ENCODE measurements around the gene CSRNP3.
"Not testable (repeated sequence)": the region's sequence is repeated elsewhere in the genome, so short reads cannot be mapped to it uniquely, and the experiment has no call there.

CSRNP3 gene

DNA sequence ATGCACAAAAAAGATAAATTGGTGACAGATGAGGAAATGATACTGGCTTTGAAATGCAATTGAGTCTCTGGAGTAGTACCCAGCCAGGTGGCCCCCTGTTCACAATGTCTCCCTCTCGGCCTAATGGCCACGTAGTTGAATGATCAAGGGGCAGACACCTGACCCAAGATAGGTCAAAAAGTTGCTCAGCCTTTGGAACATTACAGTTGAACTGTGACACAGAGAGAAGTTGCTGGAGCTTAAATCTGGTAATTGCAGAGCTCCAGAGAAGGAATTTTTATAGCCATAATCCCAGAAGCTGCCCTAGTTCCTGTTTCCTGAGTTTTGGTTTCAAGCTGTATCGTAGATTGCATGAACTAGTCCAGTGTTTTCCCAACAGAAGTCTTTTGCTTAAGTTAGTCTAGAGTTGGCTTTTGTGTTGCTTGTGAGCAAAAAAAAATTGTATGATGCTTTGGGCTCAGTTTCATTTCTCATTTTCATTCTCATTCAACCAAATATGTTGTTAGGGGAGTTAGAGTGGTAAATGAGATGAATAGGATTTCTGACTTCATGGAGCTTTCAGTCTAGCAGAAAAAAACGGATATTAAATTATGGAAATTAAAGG lies 117.9 kb downstream of the CSRNP3 start:
- DNase-seq (ENCODE audit: low read depth in 2 of 2) = no peak

DNA sequence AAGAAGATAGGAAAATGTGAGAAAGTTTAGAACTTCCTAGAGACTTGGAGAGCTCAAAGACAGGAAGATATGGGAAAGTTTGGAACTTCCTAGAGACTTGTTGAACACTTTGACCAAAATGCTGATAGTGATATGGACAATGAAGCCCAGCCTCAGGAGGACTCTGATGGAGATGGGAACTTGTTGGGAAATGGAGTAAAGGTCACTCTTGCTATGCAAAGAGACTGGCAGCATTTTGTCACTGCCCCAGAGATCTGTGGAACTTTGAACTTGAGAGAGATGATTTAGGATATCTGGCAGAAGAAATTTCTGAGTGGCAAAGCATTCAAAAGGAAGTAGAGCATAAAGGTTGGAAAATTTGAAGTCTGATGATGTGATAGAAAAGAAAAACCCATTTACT lies 121.5 kb downstream of the CSRNP3 start:
- not testable (repeated sequence) for DNase-seq (ENCODE audit: low read depth in 2 of 2)

DNA sequence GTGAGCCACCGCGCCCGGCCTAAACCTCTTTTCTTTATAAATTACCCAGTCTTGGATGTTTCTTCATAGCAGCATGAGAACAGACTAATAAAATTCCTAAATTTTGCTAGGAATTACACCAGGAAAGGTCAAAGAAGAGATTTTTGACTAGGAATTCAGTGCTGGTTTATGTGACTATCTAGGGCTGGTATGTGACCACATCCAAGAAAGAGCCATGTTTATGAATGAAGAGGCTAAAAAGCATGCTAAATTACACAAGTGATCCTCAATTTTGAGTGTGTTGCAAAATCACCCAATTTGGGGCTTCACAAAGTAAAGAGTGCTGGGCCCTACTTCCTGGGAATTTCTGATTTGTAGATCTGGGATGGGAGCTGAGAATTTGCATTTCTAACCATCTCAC lies 123.6 kb downstream of the CSRNP3 start:
- no peak for DNase-seq (ENCODE audit: low read depth in 2 of 2)

DNA sequence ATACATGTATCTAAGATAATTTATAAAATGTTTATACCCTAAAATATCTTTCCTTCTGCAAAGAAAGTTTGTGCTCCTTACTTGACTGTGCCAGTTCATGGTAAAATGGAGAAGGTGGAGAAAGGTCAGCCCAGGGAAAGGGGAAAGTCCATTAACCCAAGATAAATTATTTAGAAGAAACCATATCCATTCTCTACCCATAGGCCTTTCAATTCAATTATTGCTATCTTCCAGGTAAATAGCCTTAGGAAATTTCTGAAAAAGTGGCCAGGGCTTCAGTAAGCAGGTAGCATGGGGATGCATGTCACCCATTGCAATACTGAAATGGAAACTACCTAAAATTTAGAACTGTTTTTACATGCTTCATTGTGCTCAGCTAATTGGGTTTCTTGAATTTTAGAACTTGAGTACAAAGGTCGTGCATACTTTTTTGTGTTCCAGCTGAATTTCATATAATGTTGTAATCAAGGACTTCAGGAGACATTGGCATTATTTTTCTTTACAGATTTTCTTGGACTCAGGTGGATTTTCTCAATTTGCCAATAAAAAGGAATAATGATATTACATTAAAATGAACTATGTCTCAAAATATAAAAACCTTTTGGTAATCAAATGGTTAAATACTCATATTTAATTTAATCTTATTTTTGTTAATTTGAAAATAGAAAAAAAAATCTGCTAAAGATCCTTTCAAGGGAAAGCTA lies 124.9 kb downstream of the CSRNP3 start:
- DNase-seq (ENCODE audit: low read depth in 2 of 2) = no peak

DNA sequence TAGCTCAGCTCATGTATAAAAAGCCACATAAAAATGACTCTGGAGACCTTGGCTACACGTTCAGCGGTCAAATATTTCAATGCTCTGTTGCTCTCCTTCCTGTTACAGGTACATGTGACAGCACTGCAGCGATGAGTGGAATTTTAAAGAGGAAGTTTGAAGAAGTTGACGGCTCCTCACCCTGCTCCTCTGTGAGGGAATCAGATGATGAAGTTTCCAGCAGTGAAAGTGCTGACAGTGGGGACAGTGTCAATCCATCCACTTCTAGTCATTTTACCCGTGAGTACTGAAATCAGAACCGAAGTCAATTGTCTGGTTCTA lies 125.4 kb downstream of the CSRNP3 start:
- DNase-seq (ENCODE audit: low read depth in 2 of 2) = no peak

DNA sequence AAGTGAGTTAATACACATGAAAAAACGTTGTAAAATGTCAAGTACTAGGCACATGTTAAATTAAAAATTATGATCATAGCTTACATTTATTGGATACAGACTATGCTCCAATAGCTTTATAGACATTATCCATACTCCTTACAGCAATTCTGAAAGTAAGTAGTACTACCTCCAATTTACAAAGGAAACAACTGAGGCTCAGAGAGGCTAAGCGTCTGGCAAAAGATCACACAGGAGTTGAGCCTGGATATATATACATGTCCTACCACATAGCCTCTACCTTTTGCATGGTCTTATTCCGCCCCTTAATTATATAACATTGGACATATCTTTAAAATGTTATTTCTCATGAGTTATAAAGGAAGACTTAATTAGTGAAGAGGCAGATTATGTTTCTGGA lies 127.3 kb downstream of the CSRNP3 start:
- no peak for DNase-seq (ENCODE audit: low read depth in 2 of 2)

DNA sequence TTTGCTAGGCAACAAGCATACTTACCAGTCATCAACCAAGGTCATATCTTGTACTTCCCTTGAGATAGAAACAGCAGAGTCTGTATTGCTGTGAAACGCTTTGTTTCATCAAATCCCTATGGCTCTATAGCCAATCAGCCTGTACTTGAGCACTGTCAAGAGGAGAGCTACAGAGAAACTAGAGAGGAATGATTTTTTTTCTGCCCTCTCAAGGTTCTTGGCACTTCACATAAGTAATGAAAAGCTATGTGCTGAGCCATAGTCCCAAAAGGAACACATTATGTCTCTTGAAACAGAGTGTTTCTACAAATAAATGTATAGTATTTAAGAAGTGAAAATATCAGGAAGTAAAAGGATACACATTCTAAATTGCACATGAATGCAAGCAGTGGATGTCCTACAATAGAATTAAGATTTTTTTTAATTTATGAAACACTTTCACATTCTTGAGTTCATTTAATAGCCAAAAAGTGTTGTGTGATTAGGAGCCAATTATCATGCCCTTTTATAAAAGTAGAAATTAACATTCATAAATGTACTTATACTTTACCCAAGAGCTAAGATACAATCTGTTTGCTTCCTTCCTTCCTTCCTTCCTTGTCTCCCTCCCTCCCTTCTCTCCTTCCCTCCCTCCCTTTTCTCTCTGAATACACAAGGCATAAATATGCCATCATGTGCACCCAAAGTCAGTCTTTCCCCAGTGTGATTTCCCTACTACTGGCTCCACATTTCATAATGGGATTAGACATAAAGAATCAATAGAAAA lies 131.8 kb downstream of the CSRNP3 start:
- no peak for DNase-seq (ENCODE audit: low read depth in 2 of 2)

DNA sequence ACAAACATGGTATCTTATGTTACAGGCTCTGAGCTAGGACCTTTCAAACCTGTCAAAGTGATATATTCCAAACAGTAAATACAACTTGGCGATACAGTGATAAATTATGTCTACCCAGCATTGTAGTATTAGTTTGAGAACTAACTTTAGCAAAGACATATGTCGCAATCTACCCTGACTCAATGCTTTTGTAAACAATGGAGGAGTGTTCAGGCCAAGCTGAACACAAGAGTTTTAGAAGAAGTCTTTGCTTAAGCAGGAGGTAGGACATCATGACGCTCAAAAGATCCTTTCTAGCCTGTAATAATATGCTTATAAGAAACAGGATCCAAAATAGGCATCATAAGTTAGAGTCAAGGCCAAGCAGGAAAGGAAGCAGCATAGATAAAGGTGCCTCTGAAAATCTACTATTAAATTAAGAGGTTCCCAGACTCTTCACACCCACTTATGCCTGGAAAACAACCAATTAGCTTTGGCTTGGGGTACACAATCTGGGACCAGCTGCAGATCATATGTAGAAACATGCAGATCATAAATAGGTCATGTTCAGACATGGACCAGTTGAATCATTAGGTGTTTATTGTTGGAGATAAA lies 132.5 kb downstream of the CSRNP3 start:
- no peak for DNase-seq (ENCODE audit: low read depth in 2 of 2)

DNA sequence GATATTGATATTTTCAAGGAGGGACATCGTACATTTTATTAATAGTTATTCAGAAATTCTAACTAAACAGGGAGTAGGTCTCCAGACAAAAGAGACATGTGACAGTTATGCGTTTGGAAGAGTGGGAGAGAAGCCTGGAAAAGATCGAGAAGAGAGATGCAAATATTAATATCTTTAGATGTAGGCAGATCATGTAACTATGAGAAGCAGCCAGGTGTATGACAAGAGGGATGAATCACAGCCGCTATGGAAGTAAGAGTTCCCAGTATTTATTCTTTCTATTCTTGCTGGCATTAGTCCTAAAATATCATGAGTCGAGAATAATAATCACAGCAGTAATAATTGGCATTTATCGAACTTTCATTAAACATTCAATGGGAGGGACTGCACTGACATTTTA lies 140.2 kb downstream of the CSRNP3 start:
- no peak for DNase-seq (ENCODE audit: low read depth in 2 of 2)

DNA sequence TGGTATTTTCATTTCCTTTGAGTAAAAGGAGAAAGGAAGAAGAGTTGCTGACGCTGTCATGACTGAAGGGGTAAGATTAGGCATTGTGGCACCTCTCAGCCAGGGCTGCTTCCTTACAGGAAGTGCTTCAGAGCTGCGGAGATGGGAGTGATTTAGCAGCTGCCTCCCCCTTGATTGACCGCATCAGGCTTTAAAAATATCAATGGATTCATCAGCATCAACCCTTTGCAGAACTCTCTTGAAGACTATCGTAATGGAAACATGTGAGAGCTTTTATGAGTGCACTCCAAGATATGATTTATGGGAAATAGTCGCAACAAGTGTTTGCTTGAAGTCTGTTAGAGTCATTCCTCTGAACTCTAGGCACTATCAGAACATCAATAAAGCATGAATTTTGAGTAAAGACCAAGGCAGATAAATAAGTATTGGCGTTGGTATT lies 141.1 kb downstream of the CSRNP3 start:
- no peak for DNase-seq (ENCODE audit: low read depth in 2 of 2)

DNA sequence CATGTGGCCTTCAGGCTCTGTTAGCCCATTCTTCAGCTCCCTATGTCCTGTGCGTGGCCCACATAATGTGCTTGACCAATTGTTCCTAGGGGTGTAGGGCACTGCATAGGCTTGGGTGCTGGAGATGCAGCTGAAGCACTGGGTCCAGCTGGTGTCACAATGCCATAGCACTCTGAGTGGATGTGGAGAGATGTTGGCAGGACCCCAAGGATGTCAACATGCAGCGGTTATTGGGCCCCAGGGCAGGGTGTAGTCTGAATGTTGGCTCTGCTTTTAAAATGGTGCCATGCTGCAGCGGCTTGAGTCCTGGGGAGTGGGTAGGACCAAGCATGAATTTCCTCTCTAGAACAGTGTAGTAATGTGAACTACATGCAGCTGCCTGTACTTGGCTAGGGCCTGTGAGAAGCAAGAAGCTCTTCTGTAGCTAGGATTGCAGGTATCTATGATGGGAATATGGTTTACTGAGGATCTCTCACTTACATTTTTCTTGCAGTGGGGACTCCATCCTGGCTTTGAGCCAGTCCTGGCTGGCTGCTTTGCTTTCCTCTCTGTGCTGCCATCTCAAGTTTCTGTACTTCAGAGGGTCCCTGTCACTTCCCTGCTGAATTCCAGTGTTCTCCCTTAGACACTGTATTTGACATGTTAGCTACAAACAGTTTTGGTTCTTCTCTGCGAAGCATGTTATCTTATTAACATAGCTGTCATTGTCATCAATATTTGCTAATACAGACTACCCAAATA lies 148.4 kb downstream of the CSRNP3 start:
- DNase-seq (ENCODE audit: low read depth in 2 of 2) = no peak

DNA sequence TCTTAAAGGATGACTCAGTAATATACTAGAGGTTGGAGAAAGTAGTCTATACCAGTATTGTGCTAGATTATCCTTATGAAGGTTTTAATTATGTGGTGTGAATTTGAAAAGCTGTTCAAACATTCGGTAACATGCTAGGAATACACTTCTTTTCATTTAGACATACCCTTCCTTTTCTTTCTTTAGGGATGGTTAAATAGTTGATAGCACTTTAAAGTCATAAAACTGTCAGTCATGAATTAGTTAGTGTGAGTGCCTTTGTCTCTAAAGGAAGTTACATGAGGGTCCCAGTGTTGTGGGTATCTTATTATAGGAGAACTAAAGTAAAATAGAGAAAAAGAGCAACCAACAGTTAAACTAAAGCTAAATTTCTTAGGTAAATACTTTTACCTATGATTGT lies 149.3 kb downstream of the CSRNP3 start:
- DNase-seq (ENCODE audit: low read depth in 2 of 2) = no peak

DNA sequence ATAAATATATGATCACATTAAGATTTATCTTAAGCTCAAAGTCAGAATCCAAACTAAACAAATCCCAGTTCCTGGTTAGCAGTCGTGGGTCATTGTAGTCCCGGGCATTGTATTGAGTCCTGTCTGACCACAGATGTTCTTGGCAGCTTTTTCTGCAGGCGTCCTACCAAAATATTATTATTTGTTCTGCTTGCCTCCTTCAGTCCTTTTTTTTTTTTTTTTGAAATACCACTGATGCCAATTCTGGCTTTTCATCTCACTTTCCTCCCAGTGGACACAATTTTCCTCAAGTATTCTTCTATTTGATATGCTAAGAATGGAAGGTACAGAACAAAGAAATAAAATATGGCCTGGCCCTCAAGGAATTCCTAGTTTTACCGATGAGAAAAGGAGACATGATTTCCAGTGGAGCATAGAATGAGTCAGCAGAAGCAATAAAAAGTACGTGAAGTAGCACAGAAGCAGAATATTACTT lies 151.6 kb downstream of the CSRNP3 start:
- no peak for DNase-seq (ENCODE audit: low read depth in 2 of 2)

DNA sequence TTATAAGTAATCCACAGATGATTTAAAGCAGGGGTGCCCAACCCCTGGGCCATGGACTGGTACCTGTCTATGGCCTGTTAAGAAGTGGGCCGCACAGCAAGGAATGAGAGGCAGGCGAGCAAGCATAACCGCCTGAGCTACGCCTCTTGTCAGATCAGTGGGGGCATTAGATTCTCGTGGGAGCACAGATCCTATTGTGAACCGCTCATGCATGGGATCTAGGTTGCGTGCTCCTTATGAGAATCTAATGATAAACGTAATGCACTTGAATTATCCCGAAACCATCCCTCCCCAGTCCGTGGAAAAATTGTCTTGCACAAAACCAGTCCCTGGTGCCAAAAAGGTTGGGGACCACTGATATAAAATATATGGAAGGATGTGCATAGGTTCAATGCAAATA lies 153.7 kb downstream of the CSRNP3 start:
- DNase-seq (ENCODE audit: low read depth in 2 of 2) = no peak

DNA sequence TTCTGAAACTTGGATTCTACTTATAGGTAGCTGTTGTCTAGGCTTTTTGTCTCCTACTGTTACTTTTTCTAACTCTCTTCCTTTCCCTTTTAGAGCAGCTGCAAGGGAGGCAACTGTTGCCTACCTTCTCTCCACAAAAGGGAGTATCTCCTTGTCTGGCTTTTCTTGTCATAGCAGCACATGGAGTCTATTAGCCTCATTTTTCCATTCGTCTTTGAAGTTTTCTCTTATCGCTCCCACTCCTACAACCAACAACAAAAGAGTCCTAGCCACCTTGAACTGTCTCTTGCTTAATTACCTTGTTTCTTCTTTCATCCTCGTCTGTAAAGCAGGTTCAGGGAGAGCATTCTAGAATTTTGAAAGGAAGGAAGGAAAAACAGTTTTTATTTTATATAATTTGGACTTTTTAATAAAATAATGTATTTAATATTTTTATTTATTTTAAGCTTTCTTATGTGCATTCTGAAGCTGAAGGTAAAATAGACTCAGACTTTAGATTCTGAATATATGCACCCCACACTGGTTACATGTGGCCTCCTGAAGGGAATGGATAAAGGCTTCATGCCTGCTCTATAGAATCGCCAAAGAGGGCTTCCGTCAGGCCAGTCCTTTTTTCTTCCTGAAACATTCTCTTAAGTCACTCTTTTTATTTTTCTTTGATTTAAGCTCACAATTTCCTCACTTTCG lies 154.4 kb downstream of the CSRNP3 start:
- no peak for DNase-seq (ENCODE audit: low read depth in 2 of 2)

DNA sequence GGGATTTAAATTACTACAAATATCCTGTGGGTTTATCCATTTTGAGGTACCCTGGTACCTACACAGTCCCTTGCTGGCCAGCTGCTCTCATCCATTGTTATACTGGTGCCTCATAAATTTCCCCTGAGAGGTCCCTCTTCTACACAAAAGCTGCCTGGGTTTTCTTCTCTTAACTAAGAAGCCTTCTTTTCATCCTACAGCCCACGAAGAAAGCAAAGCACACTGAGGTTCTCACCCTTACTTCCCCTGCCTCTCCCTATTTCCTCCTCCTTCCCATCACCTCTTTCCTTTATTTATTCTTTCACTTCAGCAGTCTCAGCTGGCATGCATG lies 154.9 kb downstream of the CSRNP3 start:
- DNase-seq (ENCODE audit: low read depth in 2 of 2) = no peak

DNA sequence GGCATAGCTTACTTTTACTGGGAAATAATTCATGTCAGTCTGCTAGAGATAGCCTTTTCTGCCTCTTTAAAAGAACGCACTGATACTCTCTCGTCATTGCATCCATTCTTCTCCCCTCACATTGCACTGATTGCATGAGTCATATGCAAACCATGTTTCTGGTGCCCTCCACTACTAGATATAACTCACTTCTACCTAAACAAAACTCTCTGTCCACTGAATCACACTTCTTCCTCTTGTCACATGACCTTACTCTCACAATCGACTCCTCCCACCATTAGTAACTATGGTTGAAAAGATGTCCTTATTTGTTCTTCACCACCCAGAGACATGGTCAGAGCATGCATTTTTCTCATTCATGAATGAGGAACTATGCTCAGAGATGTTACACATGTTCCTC lies 158.0 kb downstream of the CSRNP3 start:
- DNase-seq (ENCODE audit: low read depth in 2 of 2) = no peak

DNA sequence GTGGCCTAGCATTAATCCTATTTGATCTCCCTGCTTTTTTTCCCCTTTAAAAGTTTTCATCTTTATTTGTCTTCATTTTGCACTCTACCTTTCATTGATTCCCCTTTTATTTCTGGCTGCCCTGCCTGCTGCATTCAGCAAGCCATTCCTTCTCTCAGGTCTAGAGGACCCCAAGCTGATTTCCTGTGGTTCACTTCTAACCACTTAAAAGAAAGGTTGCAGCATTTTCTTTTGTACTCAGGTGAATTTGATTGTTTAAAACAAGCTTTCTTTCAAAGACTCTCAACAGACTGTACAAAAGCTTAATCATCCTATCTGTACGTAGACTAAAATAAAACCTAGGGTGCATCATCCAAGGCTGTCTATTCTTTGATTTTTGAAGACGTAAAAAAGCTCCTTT lies 160.3 kb downstream of the CSRNP3 start:
- no peak for DNase-seq (ENCODE audit: low read depth in 2 of 2)

DNA sequence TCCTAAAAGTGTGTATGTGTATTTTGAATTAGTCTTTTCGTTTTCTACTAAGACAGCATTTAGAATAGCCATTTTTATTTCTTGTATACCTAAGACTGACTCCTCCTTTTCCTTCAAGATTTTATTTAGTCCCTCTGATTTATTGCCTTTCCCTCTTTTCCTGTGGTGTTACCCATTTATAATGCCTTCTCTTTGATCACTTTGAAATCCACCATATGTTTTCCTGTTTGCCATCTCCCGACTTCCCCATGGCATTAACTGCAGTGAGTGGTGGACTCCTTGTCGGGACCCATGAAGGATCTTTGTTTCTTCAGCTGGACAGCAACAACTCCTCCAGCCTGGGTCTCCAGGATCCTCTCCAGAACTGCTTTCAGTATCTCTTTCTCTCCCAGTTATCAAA lies 160.7 kb downstream of the CSRNP3 start:
- no peak for DNase-seq (ENCODE audit: low read depth in 2 of 2)

DNA sequence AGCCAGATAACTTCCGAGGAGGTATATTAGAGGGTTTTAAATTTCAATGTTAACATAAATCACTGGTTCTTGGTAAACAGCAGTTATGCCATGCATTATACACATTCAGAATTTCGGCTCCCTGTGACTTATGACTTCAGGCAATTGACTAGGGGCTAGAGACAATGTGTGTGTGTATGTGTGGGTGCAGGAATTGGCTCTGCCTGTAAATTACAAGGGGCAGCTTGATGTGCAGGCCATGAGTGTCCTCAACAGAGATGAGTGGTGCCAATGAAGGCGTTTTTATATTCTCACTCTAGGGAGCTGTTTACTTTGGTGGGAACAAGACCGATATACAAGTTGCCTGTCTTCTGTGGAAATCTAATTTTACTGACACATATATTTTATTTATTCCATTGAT lies 161.6 kb downstream of the CSRNP3 start:
- no peak for DNase-seq (ENCODE audit: low read depth in 2 of 2)

DNA sequence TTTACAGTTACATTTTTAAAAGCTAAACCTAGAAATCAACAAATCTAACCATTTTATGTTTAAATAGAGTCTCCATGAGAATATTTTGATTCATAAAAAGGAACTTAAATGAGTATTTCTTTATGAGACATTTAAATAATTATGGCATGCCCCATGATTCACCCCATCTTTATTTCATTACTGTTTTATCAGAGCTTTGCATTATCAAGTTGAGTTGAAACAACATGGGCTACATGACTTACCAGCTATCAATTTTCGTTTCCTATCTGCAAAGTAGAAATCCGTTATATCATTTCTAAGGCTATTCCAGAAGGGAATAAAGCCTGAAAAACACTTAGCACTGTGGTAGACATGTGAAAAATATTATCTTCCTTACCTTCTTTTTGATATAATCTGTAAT lies 163.1 kb downstream of the CSRNP3 start:
- DNase-seq (ENCODE audit: low read depth in 2 of 2) = no peak

DNA sequence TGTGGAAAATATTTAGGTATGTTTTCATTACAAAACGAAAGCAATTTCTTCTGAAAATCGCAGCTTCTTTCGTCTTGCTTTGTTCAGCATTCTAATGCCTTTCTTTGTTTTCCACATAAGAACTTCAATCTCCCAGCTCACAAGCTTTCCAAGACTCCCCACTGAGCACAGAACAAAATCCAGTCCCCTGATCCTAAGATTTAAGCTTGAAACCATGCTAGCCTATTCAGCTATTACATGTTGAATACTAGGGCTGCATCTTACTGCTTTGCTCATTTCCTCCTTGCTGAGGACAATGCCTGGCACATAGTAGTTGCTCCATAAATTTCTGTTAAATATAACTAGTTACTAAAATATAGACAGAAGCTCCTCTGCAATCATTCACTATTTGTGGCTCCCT lies 163.9 kb downstream of the CSRNP3 start:
- DNase-seq (ENCODE audit: low read depth in 2 of 2) = no peak

All from stimulated activated CD4-positive, alpha-beta T cell treated with anti-CD3 and anti-CD28 coated beads, Interleukin-1b, Interleukin-23, amount 100 ng/mL, for 1 hour (primary cell).